ENCODE results near the gene RNU1-1.

Gene RNU1-1

GRCh38 chr1:16464917-16465625 is 49.0 kb downstream of the RNU1-1 start:
- no peak overlapping the region for H3K4me3 ChIP-seq
- no peak overlapping the region for H3K27ac ChIP-seq
